SH-SY5Y (cell line): Measurements from ENCODE around the gene CRTC3.

Source experiments
- GATA2 ChIP-seq: IDR thresholded peaks from 2 replicates; pipeline ENCODE4 v1.6.1; 2011; ENCODE audit warnings: mild to moderate bottlenecking, low read depth, low read length
- GATA3 ChIP-seq: IDR thresholded peaks from 2 replicates; pipeline ENCODE4 v1.6.1; 2011; ENCODE audit warnings: low read depth, mild to moderate bottlenecking, low read length, moderate library complexity

GRCh38 chr15:90512276-90512675, 17.4 kb upstream of the CRTC3 start:
- TF ChIP-seq GATA3 (no peak), GATA2 (no peak)
